Measurements from ENCODE around the gene TJP3.

TJP3 gene

DNA sequence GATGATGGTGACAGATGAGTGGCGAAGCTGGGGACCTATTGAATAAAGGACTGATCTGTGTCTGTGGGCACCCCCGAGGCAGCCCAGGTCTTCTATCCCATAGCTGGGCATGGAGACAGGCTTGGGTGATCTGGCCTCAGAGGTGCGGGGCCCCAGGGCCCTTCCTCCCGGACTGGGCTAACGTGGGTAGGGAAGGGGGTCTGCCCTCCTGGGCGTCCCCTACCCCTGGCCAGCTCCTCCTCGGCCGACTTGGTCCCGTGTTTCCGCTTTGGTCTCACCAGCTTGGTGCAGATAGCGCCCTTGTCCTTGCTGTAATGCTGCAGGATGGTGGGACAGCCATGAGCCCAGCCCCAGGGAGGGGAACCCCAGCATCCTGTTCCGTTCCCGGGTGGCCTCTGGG, 74.7 kb downstream of the TJP3 start:
- DNase-seq (ENCODE audit: low read depth) = no peak

- DNase-seq (ENCODE audit: low read depth) = no peak
Observed at GRCh38 chr19:3783660-3784584, 75.7 kb downstream of the TJP3 start.

- DNase-seq (ENCODE audit: low read depth) = no peak
Observed at GRCh38 chr19:3784607-3785450, 76.6 kb downstream of the TJP3 start.

GRCh38 chr19:3785451-3785937, 77.3 kb downstream of the TJP3 start:
- no peak for DNase-seq (ENCODE audit: low read depth)

DNA sequence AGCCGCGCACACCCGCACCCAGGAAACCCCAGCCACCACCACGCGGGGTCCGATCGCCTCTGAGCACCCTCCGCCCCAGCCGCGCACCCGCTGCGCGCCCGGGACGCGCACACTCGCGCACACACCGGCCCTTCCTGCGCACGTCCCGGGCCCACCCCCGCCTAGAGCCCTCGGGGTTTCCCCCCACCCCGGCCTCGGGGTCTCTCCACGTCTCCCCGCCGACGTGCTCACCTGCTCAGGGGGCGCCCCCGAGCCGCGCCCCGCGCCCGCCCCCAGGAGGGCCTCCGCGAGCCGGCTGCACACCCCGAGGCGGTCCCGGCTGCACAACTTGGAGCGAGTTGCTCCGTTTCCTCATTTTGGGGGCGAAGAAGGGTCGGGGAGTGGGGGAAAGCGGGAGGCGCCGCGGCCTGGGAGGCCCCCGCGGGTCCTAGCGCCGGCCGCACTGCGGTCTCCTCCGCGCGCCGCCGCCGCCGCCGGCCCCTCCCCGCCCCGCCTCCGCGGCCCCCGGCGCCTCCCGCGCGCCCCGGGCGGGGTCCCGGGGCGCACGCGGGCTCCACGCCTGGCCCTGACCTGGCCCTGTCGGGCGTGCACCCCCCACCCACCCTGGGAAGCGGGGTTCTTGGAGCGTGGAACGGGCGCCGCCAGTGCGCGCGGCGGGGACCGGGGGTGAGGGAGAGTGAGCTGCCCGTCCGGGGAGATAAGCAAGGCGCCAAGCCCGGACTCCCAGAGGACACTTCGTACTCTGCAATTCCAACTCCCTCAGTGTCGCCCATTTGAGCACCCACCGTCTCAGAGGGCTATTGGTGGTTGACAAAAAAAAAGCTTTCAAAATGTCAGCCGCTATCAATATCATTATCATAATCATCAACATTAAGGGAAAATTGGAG, 78.0 kb downstream of the TJP3 start, which contains the start of gene MATK:
TSS of gene MATK (minus strand) at position 444 of the 887 bp plus-strand sequence. CDS start 1,246 bp downstream, outside the sequence.
- no peak for DNase-seq (ENCODE audit: low read depth)

GRCh38 chr19:3788996-3789778, 81.0 kb downstream of the TJP3 start:
- DNase-seq (ENCODE audit: low read depth) = no peak

DNA sequence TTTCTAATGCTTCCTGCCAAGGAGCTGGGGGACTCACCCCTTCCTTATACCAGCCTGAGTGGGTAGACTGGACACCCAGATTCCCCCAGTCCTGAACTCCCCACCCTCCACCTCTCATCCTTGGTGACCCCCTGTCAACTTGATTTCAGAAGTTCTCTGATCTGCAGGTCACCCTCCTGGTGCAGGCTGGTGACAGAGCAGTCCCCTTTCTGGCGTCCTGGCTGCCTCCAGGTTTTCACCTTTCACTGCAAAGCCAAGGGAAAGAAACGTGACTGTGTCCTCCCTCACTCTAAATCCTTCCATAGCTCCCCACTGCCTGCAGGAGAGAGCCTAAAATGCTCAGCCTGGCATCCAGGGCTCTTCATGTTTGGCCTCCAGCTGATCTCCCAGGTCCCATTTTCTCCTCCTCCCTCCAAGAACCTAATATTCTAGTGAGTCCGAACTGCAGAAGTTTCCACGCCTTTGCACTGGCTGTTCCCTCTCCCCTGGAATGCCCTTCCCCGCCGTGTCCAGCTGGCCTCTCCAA, 82.1 kb downstream of the TJP3 start:
- DNase-seq (ENCODE audit: low read depth) = no peak

- no peak for DNase-seq (ENCODE audit: low read depth)
Observed at GRCh38 chr19:3790941-3791340, 82.8 kb downstream of the TJP3 start.

DNA sequence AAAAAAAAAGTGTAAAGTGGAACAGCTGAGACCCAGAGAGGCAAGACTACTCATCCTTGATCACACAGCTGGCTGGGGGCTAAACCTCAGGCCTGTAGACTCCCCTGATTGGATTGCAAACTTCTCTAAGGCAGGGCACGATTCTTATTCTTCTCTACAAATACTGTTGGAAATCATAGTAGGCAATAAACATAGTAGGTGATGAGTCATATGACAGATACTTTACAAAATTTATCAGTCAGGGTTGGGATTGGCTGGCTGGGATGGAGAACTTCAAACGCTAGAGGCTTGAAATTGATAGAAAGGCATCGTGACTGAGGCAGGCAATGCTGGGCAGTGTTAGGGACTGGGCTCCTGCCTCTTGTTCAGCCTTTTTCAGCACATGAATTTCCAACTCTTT, 83.9 kb downstream of the TJP3 start:
- no peak for DNase-seq (ENCODE audit: low read depth)

GRCh38 chr19:3793799-3794198, 85.6 kb downstream of the TJP3 start:
- no peak for DNase-seq (ENCODE audit: low read depth)

DNA sequence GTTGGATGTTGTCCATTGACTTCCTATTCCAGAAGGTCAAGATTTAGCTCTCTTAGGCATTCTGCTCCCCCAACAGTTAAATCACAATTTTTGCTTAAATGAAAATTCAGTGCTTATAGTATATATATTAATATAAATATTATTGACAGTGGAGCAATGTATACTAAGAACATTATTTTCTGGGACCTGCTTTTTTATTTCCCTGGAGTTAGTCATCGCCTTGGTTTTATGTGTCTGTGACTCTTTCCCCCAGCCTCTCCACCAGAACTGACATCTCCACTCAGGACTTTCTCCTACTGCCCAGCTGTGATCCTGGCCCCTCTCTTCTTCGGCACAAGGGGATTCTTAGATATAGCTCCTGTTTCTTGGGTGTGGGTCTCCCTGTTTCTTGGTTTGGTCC, 88.2 kb downstream of the TJP3 start:
- no peak for DNase-seq (ENCODE audit: low read depth)

DNA sequence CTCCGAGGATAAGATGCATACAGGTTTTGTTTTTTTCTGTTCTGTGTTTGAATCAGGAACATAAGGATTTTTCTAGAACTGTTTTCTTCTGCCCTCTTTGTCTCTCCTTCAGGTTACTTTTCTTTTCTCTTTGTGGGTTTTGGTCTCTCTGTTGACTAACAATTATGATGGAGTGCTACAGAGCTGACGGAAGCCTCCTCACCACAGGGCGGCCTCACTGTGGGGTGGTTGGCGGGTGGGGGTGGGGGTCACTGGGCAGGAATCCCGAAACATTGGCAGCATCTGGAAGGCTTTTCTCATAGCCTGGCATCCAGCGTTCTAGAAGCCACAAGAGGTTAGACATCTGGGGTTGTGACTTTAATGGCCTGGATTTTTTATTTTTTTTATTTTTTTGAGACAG, 90.0 kb downstream of the TJP3 start:
- DNase-seq (ENCODE audit: low read depth) = no peak
